ENCODE data around the gene EPC2.

The EPC2 gene

DNA sequence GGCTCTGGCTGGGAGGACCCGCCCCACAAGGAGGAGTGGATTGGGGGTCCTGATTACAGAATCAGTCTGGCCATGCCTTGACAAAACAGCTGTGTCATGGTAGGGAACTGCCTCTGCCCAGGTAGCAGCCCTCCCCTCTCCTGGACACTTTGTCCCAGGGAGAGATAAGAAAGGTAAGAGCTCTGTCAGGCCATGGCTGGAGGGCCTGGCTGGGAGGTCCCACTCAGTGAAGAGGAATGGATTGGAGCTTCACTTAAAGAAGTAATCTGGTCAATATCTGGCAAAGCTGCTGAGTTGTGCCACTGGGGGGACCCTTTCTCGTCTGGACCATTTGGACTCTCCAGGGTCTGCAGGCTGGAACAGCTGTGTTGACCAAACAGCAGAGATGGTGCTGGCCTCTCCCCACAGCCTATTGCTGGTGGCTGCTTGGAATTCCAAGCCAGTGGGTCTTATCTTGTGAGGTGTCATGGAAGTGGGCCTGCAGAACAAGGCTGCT, 75.4 kb downstream of the EPC2 start:
- ATAC-seq: no peak
- Mint-ChIP-seq H3K27me3 (no peaks in the 10 kb centered on the region), H3K27ac (peak overlapping the region; percentile 31), H3K9me3 (peaks cover 7% of the 10 kb centered on the region), H3K36me3 (peaks cover 67% of the 10 kb centered on the region), H3K4me3 (no peak overlapping the region), H3K4me1 (peaks cover 94% of the 10 kb centered on the region)

DNA sequence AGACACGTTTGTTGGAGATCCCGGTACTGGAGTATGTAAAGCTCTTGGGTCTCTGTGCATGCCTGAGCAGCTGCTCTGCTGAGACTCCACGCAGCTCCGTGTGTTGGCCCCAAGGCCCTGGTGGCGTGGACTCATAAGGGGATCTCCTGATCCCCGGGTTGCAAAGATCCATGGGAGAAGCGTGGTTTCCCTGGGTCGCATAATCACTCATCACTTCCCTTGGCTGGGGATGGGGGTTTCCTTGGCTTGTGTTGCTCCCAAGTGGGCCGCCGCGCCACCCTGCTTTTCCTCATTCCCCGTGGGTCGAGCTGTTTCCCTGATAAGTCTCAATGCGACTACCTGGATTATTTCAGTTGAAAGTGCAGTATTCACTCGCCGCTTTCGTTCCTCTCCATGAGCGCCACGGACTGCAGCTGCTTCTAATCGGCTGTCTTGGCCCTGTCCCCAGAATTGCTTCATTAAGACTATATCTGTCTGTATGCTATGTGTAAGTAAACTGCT, 76.0 kb downstream of the EPC2 start:
- H3K27ac Mint-ChIP-seq: peak overlapping the region; percentile 26
- H3K4me1 Mint-ChIP-seq: peaks cover 94% of the 10 kb centered on the region
- peaks cover 62% of the 10 kb centered on the region for H3K36me3 Mint-ChIP-seq
- ATAC-seq: no peak
- no peak overlapping the region for H3K4me3 Mint-ChIP-seq
- H3K9me3 Mint-ChIP-seq: peaks cover 3% of the 10 kb centered on the region
- no peaks in the 10 kb centered on the region for H3K27me3 Mint-ChIP-seq

DNA sequence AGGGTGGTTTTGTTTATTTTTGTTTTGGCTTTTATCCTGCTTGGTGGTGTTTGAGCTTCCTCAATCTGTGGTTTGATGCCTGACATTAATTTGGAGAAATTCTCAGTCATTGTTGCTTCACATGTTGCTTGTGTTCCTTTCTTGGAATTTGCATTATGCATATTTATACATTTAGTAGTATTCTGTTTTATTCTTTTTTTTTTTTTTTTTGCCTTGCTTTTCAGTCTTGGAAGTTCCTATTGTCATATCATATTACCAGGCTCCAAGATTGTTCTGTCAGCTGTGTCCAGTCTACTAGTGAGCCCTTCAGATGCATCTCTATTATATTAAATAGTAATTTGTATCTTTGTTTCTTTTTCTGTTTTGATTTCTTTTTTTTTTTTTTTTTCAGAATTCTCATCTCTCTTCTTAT, 77.0 kb downstream of the EPC2 start:
- no peak overlapping the region for H3K27ac Mint-ChIP-seq
- no peaks in the 10 kb centered on the region for H3K27me3 Mint-ChIP-seq
- no peak overlapping the region for H3K4me3 Mint-ChIP-seq
- H3K9me3 Mint-ChIP-seq: peaks cover 3% of the 10 kb centered on the region
- ATAC-seq: no peak
- H3K36me3 Mint-ChIP-seq: peaks cover 52% of the 10 kb centered on the region
- H3K4me1 Mint-ChIP-seq: peaks cover 94% of the 10 kb centered on the region

DNA sequence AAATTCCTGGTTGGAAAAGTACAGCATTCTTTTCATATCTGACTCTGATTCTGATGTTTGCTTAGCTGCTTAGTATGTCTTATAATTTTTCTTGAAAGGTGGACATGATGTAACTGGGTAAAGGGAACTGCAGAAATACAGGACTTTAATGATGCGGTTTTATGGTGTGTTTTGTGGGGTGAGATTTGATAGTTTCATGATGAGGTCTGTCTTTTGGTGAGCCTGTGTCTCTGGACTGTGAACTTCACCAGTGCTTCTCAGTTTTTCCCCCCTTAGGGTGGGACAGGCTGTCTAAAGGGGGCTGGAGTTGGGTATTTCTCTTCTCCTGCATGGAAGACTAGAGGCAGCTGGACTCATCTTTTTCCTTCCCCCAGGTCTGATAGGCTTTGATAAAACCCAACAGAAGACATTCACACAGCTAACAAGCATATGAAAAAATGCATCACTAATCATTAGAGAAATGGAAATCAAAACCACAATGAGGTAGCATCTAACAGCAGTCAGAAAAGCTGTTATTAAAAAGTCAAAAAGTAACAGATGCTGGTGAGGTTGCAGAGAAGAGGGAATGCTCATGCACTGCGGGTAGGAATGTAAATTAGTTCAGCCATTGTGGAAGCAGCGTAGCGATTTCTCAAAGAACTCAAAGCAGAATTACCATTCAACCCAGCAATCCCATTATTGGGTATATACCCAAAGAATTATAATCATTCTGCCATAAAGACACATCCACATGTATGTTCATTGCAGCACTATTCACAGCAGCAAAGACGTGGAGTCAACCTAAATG, 77.6 kb downstream of the EPC2 start:
- H3K27ac Mint-ChIP-seq: no peak overlapping the region
- peaks cover 52% of the 10 kb centered on the region for H3K36me3 Mint-ChIP-seq
- H3K9me3 Mint-ChIP-seq: peaks cover 3% of the 10 kb centered on the region
- no peak overlapping the region for H3K4me3 Mint-ChIP-seq
- no peak for ATAC-seq
- peaks cover 94% of the 10 kb centered on the region for H3K4me1 Mint-ChIP-seq
- H3K27me3 Mint-ChIP-seq: no peaks in the 10 kb centered on the region

DNA sequence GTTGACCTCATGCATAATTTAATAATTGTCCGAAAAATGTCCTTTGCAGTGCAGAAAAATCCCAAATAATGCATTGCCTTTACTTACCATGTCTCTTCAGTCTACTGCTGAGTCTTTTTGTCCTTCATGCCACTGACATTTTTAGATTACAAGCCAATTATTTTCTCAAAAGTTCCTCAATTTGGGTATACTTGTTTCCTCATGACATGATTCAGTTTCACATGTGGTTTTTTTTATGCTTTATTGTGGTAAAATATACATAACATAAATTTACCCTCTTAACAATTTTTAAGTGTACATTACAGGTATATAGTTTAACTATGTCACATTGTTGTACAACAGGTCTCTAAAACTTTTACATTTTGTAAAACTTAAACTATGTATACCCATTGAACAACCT, 81.0 kb downstream of the EPC2 start:
- no peak for ATAC-seq
- H3K4me1 Mint-ChIP-seq: peaks cover 70% of the 10 kb centered on the region
- H3K9me3 Mint-ChIP-seq: no peaks in the 10 kb centered on the region
- H3K36me3 Mint-ChIP-seq: peaks cover 22% of the 10 kb centered on the region
- H3K27ac Mint-ChIP-seq: peak overlapping the region; percentile 62
- H3K27me3 Mint-ChIP-seq: no peaks in the 10 kb centered on the region
- no peak overlapping the region for H3K4me3 Mint-ChIP-seq

DNA sequence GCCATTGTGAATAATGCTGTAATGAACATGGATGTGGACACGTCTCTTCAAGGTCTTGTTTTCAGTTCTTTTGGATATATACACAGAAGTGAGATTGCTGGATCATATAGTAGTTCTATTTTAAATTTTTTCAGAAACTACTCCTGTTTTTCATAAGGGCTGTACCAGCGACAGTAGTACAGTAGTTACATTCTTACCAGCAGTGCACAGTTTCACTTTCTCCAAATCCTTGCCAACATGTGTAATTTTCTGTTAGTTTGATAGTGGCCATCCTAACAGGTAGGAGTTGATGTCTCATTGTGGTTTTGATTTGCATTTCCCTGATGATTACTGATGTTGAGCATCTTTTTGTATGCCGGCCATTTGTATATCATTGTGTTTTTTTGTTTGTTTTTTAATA, 81.7 kb downstream of the EPC2 start:
- ATAC-seq: no peak
- Mint-ChIP-seq H3K27ac (no peak overlapping the region), H3K4me3 (no peak overlapping the region), H3K36me3 (peaks cover 19% of the 10 kb centered on the region), H3K27me3 (no peaks in the 10 kb centered on the region), H3K4me1 (peaks cover 69% of the 10 kb centered on the region), H3K9me3 (no peaks in the 10 kb centered on the region)

DNA sequence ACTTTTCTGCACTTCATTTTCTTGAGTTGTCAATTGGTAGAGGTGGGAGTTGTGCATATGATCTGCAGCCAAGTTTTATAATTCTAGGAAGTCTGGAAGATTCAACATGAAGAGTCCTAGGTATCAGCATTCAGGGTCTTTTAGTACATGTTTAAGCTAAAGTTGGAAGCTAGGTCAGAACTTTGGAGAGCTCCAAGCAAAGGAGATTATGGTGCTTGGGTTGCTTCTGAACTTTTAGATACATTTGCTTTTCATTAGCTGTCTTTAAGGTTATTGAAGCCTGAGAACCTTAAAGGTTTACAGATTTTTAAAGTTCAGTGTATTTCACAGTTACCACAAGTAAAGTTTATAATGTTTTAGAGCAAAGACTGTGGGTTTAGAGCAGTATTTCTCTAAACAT, 85.5 kb downstream of the EPC2 start:
- ATAC-seq: no peak
- Mint-ChIP-seq H3K27ac (no peak overlapping the region), H3K9me3 (no peaks in the 10 kb centered on the region), H3K4me1 (peaks cover 37% of the 10 kb centered on the region), H3K27me3 (no peaks in the 10 kb centered on the region), H3K36me3 (peaks cover 8% of the 10 kb centered on the region), H3K4me3 (no peak overlapping the region)

DNA sequence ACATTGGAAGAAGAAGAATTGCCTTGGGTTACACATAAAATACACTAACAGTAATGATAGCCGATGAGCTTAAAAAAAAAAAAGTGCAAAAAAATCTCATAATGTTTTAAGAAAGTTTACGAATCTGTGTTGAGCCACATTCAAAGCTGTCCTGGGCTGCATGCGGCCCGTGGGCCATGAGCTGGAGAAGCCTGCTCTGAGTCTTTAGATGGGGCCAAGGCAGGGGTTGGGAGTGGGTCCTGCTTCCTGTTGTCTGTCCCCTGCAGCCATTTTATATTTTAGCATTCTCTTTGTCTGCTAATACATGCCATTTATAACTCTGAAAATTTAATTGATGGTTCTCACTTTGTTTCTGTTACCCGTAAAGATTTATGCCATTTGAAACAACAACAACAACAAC, 93.2 kb downstream of the EPC2 start:
- Mint-ChIP-seq H3K9me3 (no peaks in the 10 kb centered on the region), H3K4me3 (no peak overlapping the region), H3K4me1 (peaks cover 45% of the 10 kb centered on the region), H3K27ac (no peak overlapping the region), H3K36me3 (no peaks in the 10 kb centered on the region), H3K27me3 (no peaks in the 10 kb centered on the region)
- no peak for ATAC-seq

DNA sequence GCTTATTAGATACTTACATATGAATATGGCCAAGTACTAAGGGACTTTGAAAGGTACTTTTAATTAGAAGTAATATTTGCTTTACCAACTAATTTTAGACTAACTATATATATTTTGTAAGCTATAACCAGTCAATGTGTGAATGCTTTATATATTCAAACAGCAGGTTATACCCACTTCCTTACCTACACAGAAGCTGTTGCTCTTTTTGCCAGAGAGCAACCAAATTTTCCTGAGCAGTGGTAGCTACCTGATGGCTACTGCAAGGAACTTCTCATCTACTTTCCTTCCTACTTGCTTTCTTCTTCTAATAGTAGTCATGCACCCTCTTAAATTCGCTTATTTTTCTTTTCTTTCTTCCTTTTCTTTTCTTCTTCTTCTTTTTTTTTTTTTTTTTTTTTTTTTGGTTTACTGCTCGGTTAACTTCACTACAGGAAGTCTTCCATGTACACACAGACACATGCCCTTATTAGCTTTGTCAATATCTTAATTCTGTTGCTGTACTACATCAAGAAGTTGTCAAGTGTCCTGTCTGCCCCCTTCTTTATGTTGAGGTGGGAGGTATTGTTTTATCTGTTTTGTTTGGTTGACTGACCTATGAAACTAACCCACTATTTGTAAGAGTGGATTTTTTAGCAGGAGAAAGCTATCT, 95.0 kb downstream of the EPC2 start:
- Mint-ChIP-seq H3K27ac (no peak overlapping the region), H3K9me3 (no peaks in the 10 kb centered on the region), H3K27me3 (no peaks in the 10 kb centered on the region), H3K36me3 (no peaks in the 10 kb centered on the region), H3K4me3 (no peak overlapping the region), H3K4me1 (peaks cover 45% of the 10 kb centered on the region)
- no peak for ATAC-seq

DNA sequence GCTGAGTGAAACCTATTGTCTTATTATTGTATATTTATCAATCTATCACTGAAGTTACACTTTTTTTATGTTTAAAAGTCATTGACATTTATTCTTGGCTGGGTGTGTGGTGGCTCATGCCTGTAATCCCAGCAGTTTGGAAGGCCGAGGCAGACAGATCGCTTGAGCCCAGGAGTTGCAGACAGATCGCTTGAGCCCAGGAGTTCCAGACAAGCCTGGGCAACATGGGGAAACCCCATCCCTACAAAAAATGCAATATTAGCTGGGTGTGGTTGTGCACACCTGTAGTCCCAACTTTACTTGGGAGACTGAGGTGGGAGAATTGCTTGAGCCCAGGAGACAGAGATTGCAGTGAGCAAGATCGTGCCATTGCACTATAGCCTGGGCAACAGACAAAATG, 97.8 kb downstream of the EPC2 start:
- Mint-ChIP-seq H3K4me1 (peaks cover 55% of the 10 kb centered on the region), H3K27ac (no peak overlapping the region), H3K27me3 (no peaks in the 10 kb centered on the region), H3K36me3 (peaks cover 18% of the 10 kb centered on the region), H3K4me3 (no peak overlapping the region), H3K9me3 (no peaks in the 10 kb centered on the region)
- ATAC-seq: no peak

DNA sequence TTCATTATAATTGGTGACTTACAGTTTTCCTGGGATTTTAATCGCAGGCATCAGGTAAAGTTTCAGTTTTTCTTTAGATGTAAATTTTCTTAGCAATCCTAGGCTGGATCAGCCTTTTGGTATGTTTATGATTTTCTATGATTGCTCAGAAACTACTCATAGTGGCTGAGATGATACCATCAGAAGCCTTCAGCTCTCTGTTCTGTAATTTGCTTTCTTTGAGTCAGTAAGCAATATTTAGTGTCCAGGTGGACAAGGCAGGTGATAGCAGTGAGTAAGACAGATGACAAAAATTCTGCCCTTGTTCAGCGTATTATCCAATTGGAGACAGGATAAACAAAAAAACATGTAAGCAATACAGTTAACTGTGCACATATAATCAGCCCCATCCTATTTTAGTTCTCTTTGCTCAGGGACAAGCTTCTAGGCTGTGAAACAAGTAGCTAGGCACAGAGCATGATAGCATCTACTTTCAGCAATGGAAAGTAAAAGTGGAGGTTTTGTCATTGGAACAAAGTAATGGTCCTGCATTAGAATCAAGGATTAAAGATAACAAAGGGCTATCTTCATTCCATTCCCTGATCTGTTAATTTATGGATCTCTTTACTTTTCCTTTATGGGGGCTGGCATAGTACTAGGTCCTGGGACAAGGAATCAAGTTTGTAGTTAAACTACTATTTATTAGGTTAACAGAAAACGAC, 100.8 kb downstream of the EPC2 start:
- peaks cover 29% of the 10 kb centered on the region for H3K4me1 Mint-ChIP-seq
- H3K9me3 Mint-ChIP-seq: no peaks in the 10 kb centered on the region
- H3K27ac Mint-ChIP-seq: no peak overlapping the region
- no peak for ATAC-seq
- H3K36me3 Mint-ChIP-seq: peaks cover 28% of the 10 kb centered on the region
- H3K4me3 Mint-ChIP-seq: no peak overlapping the region
- H3K27me3 Mint-ChIP-seq: no peaks in the 10 kb centered on the region

DNA sequence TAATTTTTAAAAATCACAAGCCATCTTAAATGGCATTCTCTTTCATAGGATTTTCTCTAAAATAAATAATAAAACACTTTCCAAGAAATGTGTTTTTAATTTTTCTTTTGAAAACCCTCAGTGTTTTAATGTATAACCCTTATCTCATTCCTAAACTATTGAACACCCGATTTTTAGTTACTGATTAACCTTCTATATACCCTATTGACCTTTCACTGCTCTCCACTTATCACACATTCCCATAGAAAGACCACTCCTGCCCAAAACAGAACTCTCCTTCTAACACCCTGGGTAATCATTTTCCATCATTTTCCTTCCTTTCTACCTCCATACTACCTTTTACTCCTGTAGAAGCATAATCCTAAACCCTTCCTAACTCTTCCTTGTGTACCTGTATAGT, 102.4 kb downstream of the EPC2 start:
- Mint-ChIP-seq H3K36me3 (peaks cover 28% of the 10 kb centered on the region), H3K27ac (no peak overlapping the region), H3K4me1 (peaks cover 24% of the 10 kb centered on the region), H3K4me3 (no peak overlapping the region), H3K9me3 (no peaks in the 10 kb centered on the region), H3K27me3 (no peaks in the 10 kb centered on the region)
- no peak for ATAC-seq

DNA sequence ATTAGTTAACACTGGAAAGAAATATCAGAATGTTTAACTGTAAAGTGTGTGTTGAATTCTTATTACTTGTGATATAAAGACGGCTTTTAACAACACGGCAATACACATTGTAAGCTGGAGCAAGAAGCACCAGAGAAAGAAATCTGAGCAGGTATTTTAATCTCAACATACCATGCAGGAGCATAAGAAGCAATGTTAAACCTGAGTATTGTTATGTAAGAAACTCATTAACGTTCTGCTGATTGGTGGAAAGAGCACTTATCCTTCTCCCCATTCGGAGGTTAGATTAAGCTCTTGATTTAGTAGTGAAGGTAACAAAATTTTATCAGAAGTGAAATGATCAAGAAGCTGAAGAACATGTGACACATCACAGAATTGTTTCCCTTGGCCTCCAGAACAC, 107.4 kb downstream of the EPC2 start:
- Mint-ChIP-seq H3K9me3 (no peaks in the 10 kb centered on the region), H3K36me3 (peaks cover 41% of the 10 kb centered on the region), H3K27me3 (no peaks in the 10 kb centered on the region), H3K4me1 (peaks cover 23% of the 10 kb centered on the region), H3K4me3 (no peak overlapping the region), H3K27ac (no peak overlapping the region)
- ATAC-seq: no peak

DNA sequence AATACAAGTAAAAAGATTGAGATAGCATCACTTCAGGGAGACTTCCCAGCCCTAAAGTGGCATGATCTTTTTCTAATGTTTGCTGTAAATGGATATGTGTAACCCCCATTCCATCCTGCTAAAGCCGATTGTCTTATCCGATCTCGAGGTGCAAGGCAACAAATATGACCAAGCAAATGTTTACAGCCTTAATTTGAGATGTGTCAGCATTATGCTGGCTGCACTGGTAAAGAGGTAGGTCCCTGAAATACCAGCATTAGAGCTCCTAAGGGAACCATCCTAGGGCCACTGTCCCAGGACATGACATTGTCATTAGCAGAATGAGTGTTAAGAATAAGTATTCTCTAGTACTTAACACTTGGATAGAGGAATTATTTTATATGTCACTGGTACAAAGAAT, 108.4 kb downstream of the EPC2 start:
- Mint-ChIP-seq H3K36me3 (peaks cover 33% of the 10 kb centered on the region), H3K4me1 (peaks cover 17% of the 10 kb centered on the region), H3K9me3 (no peaks in the 10 kb centered on the region), H3K4me3 (no peak overlapping the region), H3K27me3 (no peaks in the 10 kb centered on the region), H3K27ac (no peak overlapping the region)
- no peak for ATAC-seq

DNA sequence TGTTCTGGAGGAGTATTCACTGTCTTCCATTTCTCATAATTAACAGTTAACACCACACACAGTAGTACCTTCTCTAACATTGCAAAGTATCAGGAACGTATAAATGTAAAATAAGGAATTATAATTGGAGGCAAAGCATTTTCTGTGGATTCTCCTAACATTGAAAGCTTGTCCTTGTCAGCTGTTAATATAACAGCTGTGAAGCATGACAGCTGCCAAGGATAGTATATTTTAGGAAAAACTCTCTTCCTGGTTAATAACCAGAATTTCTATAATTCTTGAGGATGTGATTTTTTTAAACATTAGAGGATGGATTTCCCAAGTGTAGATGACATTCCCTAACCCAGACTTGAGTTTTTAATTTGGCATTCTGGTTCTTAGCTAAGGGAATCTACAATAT, 110.3 kb downstream of the EPC2 start:
- no peaks in the 10 kb centered on the region for H3K27me3 Mint-ChIP-seq
- H3K4me1 Mint-ChIP-seq: peaks cover 17% of the 10 kb centered on the region
- peaks cover 29% of the 10 kb centered on the region for H3K36me3 Mint-ChIP-seq
- no peak overlapping the region for H3K4me3 Mint-ChIP-seq
- no peaks in the 10 kb centered on the region for H3K9me3 Mint-ChIP-seq
- ATAC-seq: no peak
- H3K27ac Mint-ChIP-seq: no peak overlapping the region

All from stimulated activated memory B cell treated with anti-CD40 and anti-IgM and Interleukin-4, amounts not matched to agents 10 μg/mL and 1 μg/mL and 100 μg/mL, for 72 hours (primary cell).